Pancreas (tissue), 10 donors: Measurements from ENCODE around the gene TSPOAP1. TPM values are rescaled to one million over a fixed set of nuclear protein-coding genes. Genes with fewer than 3 reads are reported as not detected.

Experiments used
- ATAC-seq, 4 donors: fragments of 200-7000 bp; cut with Tn5 transposase; one replicate each; pipeline versions ENCODE4 v1.8.0 to v1.9.1; 2020; ENCODE audit warnings: mild to moderate bottlenecking in 4 of 4, moderate library complexity in 4 of 4
- DNase-seq, 6 donors: peaks; one replicate each; pipeline ENCODE4 v3.0.0-alpha.2; 2020
- FAIRE-seq: peaks from 2 replicates; lab custom pipeline; 2012; peaks lifted over from hg19 to GRCh38; lab: Jason Lieb, UNC
- H3K27ac ChIP-seq, 4 donors: fragments of 200-600 bp; sonication (generic); 1 replicate in 3 of 4; 2 replicates in 1 of 4; pipeline versions ENCODE4 v1.5.0 to v1.8.0; 2020
- H3K27me3 ChIP-seq, 4 donors: fragments of 200-600 bp; one replicate each; pipeline ENCODE4 v1.8.0; 2021
- H3K36me3 ChIP-seq, 3 donors: fragments of 200-600 bp; sonication (generic) in 1 of 3; one replicate each; pipeline versions ENCODE4 v1.5.0 to v1.8.0; 2020 to 2021
- H3K4me1 ChIP-seq, 3 donors: fragments of 200-600 bp; one replicate each; pipeline ENCODE4 v1.8.0; 2021
- H3K4me3 ChIP-seq, 4 donors: fragments of 200-600 bp; sonication (generic) in 2 of 4; one replicate each; pipeline versions ENCODE4 v1.5.0 to v1.8.0; 2020 to 2021
- H3K9me3 ChIP-seq, 4 donors: fragments of 200-600 bp; one replicate each; pipeline ENCODE4 v1.8.0; 2021
- CTCF ChIP-seq, 4 donors: fragments of 200-600 bp; sonication (generic) in 3 of 4; IDR thresholded peaks; one replicate each; pipeline versions ENCODE4 v1.5.0 to v1.8.0; 2021; ENCODE audit warnings: antibody characterized with exemption in 4 of 4
- WGBS, 2 donors: extraction: QIAGEN DNeasy Blood & Tissue Kit; methylation state at CpG; one replicate each; pipeline ENCODE4 v1.1.7; 2013; 5-methylcytosine and 5-hydroxymethylcytosine counted together
- intact Hi-C, 3 donors: fragments of 100-400 bp; cut with DNase I; formaldehyde crosslinking; loops; one replicate each; pipeline versions ENCODE4 v1.11.1 to v1.14.2; 2022
- polyA plus RNA-seq, 2 donors: library from polyadenylated mRNA; stranded (reverse); fragments of 200-250 nt; gene quantifications; one replicate each; pipeline ENCODE4 v1.2.3, GENCODE V29; 2013
- total RNA-seq, 6 donors: library from RNA; stranded (reverse); fragmentation: NEBNext Ultra II Directional in 4 of 6; extraction: Animal tissue kit (Norgen Biotek cat#: 25700) in 4 of 6; gene quantifications; one replicate each; pipeline versions ENCODE4 v1.2.1 to v1.2.4, GENCODE V29; 2021 to 2023
- donor health status: healthy with polysubstance abuse.
- donor health status: DM: no; HTN: no; CAD: no; lungs with moderate emphysema.
- donor health status: DM: no; HTN: no; CAD: no.
- donor health status: control.
- donor health status: control.
- donor health status: Bipolar disorder and iron deficiency.
- donor health status: DM: yes; HTN: yes; CAD: no.
- donor health status: DM: no; HTN: no; CAD: no.
- donor health status: DM: no; HTN: no; CAD: no.
- donor health status: DM: yes; HTN: yes; CAD: no.

TSPOAP1 gene
- total and polyA plus RNA-seq, 8 donors = 7.0 to 90.2 (median 14.8) TPM

DNA sequence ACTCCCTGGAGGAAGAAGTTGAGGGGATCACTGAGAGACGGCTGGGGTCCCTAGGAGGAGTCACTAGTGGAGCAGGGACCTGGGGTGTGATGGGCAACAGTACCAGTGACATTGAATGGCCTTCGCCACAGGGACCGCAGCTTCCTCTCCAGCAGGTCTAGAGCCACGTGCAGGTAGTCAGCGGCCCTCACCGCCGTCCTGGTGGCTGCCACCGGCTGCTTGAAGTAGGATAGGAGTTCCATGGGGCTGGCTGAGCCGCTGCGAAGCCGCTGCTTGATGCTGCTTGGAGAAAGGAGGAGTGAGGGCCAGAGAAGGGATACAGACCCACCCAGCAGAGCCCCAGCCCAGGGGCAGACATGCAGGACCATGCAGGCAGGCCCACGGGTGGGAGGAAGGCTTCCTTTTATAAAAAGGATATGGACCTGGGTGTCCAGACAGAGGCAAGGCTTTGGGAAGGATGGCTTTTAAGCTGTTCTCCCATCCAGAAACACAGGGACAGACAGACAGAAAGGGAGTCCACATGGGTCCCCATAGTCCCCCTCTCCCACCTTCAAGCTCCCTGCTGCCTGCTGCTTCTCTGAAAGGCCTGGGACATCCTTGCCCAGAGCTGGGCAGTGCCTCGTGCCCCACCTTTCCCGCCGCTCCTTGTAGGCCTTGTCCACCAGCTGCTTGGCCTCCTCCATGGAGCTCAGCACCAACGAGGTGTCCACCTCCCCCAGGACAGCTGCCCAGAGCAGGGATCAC is 48.7 kb downstream of the TSPOAP1 start:
- peak overlapping the region in 1 of 4 donors; percentile 36 for H3K4me3 ChIP-seq
- no peak for TF ChIP-seq CTCF (IDR thresholded peaks at IDR 0.05)
- peaks cover 0 to 3% (median 0%) of the 10 kb centered on the region in 3 donors for H3K4me1 ChIP-seq
- H3K9me3 ChIP-seq = no peaks in the 10 kb centered on the region
- ATAC-seq (no peak), FAIRE-seq (no peak), DNase-seq (peak in 1 of 6 donors; percentile 43)
- H3K27me3 ChIP-seq = peaks cover 0 to 4% (median 0%) of the 10 kb centered on the region in 4 donors
- 67 to 84% methylated on average over 16 of the region's 16 CpGs for WGBS, 2 donors
- H3K36me3 ChIP-seq = no peaks in the 10 kb centered on the region
- intact Hi-C loops = no loop called here
- H3K27ac ChIP-seq = no peak overlapping the region

DNA sequence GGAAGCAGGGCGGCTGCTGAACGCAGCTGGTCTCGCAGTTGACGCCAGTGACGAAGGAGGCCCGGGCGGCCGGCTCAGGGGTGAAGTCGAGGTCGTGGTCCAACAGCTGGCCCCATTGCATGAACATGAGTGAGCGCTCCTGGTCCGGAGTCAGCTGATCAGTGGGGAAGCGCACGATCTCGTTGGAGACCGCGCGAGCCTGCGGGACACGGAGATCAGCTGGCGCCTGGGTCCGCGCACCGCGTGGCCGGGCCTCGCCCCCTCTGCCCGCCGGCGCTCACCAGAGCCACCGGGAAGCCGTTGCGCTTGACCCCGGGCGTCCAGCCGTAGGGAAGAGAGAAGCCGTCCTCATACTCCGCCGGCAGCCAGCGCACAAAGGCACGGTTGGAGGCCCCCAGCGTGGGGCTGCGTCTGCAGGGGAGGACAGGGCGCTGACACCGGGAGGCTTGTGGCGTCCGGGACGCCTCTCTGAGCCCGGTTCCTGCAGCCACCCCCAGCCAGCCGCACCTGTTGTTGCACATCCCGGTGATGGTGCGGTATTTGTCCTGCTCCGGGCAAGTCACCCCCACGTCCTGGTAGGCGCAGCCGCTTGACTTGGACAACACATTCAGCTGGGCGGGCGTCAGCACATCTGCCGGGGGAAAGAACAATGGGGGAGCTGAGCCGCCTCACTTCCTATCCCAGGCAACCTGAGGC is 49.4 kb downstream of the TSPOAP1 start:
- intact Hi-C loops = no loop called here
- Histone ChIP-seq H3K27me3 (peaks cover 0 to 4% (median 0%) of the 10 kb centered on the region in 4 donors), H3K9me3 (no peaks in the 10 kb centered on the region), H3K4me1 (peaks cover 0 to 3% (median 0%) of the 10 kb centered on the region in 3 donors), H3K36me3 (no peaks in the 10 kb centered on the region), H3K27ac (no peak overlapping the region), H3K4me3 (peak overlapping the region in 2 of 4 donors; percentile 11 to 36)
- TF ChIP-seq CTCF (IDR thresholded peaks at IDR 0.05) = no peak
- WGBS, 2 donors = 12 to 16% methylated on average over 55 to 60 of the region's 60 CpGs
- peak in 2 of 6 donors; percentile 18 to 59 for DNase-seq
- peak; percentile 13 to 68 (median 60) for ATAC-seq
- FAIRE-seq = no peak

GRCh38 chr17:58278661-58279015 is 50.0 kb downstream of the TSPOAP1 start:
- Histone ChIP-seq H3K4me1 (peaks cover 0 to 3% (median 0%) of the 10 kb centered on the region in 3 donors), H3K27me3 (peaks cover 0 to 4% (median 0%) of the 10 kb centered on the region in 4 donors), H3K27ac (no peak overlapping the region), H3K4me3 (peak overlapping the region in 2 of 4 donors; percentile 11 to 36), H3K9me3 (no peaks in the 10 kb centered on the region), H3K36me3 (no peaks in the 10 kb centered on the region)
- intact Hi-C loops = no loop called here
- no peak for TF ChIP-seq CTCF (IDR thresholded peaks at IDR 0.05)
- ATAC-seq (peak; percentile 60 to 78 (median 72)), DNase-seq (peak in 3 of 6 donors; percentile 35 to 58 (median 42)), FAIRE-seq (no peak)
- WGBS, 2 donors = 28 to 31% methylated on average over 4 to 5 of the region's 5 CpGs

DNA sequence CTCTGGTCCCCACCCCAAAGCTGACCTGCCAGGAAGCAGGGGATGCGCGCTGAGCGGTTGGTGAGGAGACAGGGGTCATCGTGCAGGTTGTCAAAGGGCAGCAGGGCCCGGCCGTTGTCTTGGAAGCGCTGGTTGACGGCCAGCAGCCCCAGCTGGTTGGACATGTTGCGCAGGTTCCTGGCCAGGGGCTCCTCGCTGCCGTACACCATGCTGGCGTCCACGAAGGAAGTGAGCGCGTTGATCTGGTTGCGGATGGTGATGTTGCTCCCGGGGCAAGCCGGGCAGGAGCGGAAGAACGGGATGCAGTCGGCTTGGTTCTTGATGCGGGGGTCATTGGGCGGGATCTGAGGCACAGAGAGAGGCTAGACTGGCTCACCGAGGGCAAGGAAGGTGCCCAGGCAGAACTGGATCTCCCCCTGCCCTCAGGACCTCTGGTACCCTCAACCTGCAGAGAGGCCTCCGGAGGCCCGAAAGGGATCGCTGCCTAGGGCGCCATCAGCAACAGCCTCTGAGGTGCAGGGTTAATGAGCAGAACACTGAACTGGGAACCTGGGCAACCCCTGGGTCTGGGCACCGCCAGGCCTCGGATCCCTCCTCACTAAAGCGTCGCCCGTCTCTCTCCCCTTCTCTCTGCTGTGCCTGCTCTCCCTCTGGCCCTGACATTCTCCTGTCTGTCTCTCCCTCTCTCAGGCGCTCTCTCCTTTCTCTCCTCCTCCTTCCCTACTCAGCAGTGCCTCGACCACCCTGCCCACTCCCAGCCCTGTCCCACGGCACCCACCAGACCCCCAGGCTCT is 50.6 kb downstream of the TSPOAP1 start:
- ATAC-seq (no peak), DNase-seq (peak in 1 of 6 donors; percentile 48), FAIRE-seq (no peak)
- H3K27ac ChIP-seq = no peak overlapping the region
- H3K4me1 ChIP-seq = peaks cover 0 to 3% (median 0%) of the 10 kb centered on the region in 3 donors
- no peaks in the 10 kb centered on the region for H3K9me3 ChIP-seq
- H3K4me3 ChIP-seq = no peak overlapping the region
- H3K36me3 ChIP-seq = no peaks in the 10 kb centered on the region
- whole genome bisulfite sequencing, 2 donors = 84 to 87% methylated on average over 36 of the region's 36 CpGs
- TF ChIP-seq CTCF (IDR thresholded peaks at IDR 0.05) = no peak
- intact Hi-C loops = no loop called here
- H3K27me3 ChIP-seq = peaks cover 0 to 4% (median 0%) of the 10 kb centered on the region in 4 donors
